Limb (tissue), 2 donors: ENCODE data around the gene SLC49A3.
"Not testable (repeated sequence)": the region's sequence is repeated elsewhere in the genome, so short reads cannot be mapped to it uniquely, and the experiment has no call there.

ENCODE experiments used
- DNase-seq, 2 donors: peaks; one replicate each; pipeline ENCODE4 v3.0.0-alpha.2; 2016; ENCODE audit errors: extremely low spot score in 2 of 2

The SLC49A3 gene

DNA sequence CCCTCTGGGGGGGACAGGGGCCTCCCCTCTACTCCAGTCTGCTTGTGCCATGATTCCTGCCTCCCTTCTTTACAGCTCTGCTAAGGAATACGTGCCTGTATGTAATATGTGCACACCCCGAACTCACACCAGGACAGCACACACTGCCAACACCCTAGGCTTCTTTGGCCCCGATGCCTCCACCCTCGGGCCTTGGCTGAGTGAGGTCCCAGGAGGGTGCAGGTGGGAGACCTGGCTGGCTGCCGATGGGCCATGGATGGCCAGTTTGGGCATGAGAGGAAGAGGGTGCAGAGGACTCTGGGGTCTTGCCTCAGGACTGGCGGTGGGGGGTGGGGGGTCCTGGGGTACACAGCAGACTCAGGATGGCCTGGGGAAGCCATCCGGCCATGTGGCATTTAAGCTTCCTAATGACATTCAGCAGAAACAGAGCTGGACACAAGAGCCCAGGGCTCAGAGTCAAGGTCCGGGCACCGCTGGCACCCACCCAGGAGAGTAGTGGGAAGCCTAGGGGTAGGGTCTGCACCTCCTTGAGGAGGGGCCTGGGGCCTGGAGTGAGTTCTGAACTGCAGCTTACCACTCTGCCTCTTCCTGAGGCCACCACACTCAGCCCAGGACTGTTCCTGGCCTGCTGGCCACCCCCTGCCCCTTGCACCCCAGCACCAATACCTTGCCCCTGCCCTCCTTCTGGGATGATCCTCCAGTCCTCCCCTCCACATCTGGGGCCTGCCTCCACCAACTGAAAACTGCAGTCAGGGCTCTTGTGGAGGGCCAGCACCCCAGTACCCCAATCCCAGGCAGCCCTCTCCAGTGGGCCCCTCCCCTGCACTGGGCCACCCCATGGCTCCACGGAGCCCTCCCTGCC is 14.6 kb upstream of the SLC49A3 start:
- DNase-seq, result no peak

DNA sequence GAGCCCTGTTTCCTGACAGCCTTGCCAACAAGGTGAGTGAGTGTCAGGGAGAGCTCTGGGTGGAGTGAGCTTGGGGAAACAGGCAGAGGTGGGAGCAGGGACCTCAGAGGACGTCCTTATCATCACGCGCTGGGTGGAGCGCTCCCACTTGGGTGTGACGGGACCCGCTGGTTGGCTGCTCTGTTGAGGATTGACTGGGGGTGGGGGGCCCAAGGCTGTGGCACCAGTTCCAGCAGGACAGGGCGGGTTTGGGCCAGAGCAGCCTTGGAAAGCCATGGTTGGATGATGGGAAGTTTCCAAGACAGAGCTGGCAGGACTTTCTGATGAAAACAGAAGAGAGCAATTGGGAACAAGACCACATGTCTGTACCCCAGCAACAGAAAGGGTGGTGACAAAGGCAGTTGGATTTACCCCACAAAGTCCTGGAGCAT is 13.7 kb upstream of the SLC49A3 start:
- DNase-seq, result peak in 1 of 2 donors; percentile 20

GRCh38 chr4:700587-701264 is 11.8 kb upstream of the SLC49A3 start:
- peak in 1 of 2 donors; percentile 21 for DNase-seq

DNA sequence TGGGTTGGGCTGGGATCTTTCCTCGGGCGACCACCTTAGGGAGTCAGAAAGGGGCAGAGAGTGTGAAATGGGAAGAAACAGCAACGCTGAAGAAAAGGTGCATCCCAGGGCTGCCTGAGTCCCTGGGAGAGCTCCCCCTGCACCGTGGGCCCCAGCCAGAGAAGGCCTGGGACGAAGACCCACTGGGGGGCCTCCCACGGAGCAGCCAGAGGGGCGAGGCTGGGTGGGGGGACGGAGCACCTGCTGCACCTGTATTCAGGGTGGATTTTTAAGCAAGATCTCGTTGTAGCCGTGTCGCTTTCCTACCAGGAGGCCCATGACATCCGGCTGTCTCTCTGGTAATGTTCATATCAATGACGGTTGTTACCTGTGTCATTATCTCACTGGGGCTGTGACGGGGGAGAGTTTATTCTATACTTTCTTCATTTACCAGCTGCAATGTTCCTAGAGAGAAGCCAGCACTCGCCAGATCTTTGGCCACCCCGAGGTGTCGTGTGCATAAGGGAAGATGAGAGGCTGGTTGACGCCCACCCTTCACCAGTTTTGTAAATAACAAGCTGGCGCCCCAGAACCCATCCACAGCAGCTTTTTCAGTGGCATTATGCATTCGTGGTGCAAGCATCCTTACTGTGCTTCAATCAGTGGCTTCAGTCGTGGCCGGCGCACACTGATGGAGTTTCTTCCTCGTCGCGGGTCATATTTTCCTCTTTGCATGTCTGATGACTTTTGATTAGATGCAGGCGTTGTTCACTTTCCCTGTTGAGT is 11.0 kb upstream of the SLC49A3 start:
- peak in 1 of 2 donors; percentile 13 for DNase-seq

DNA sequence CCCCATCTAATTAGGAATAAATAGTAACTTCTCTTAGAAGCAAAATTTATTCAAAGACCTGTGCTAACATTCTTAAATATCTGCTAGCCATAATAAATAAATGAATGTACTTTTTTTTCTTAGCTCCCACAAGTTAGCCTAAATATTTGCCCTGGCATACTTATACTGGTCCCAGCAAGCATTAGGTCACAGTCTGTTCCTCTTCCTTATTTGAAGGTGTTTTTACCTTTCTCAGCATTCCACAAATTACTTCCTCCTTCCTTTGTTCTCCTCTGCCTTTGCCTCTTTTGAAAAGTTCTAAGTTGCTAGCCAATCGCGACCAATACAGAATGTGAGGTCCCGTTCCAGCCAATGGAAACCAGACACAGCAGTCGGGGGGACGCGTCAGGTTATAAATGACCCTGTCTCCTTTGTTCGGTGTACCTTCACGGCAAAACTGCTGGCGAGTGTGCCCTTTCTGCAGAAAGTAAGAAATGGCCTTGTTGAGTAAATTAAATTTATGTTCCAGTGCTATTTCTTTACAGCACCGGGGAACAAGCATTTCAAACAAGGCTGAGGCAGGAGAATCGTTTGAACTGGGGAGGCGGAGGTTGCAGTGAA is 5.5 kb upstream of the SLC49A3 start:
- not testable (repeated sequence) for DNase-seq

GRCh38 chr4:692771-693554 is 4.0 kb upstream of the SLC49A3 start:
- DNase-seq, result no peak

DNA sequence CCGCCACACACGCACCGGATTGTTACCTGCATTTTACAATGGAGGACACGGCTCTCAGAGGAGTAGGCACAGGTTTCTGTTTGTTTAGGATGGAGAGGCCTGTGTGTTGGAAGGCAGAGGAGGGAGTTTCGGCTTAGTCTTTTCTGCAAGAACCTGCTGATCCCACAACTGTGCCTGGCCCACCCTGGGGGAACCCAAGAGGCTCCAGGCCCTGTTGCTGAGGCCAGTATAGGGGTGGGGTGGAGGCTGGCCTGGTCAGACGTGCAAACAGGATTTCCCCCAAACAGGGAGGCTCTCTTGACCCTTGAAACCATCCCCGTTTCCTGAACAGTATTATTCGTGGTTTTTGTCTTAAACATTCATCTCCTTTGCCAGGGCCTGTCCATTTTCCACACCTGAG is 772 bp upstream of the SLC49A3 start:
- DNase-seq, result peak in 1 of 2 donors; percentile 23

DNA sequence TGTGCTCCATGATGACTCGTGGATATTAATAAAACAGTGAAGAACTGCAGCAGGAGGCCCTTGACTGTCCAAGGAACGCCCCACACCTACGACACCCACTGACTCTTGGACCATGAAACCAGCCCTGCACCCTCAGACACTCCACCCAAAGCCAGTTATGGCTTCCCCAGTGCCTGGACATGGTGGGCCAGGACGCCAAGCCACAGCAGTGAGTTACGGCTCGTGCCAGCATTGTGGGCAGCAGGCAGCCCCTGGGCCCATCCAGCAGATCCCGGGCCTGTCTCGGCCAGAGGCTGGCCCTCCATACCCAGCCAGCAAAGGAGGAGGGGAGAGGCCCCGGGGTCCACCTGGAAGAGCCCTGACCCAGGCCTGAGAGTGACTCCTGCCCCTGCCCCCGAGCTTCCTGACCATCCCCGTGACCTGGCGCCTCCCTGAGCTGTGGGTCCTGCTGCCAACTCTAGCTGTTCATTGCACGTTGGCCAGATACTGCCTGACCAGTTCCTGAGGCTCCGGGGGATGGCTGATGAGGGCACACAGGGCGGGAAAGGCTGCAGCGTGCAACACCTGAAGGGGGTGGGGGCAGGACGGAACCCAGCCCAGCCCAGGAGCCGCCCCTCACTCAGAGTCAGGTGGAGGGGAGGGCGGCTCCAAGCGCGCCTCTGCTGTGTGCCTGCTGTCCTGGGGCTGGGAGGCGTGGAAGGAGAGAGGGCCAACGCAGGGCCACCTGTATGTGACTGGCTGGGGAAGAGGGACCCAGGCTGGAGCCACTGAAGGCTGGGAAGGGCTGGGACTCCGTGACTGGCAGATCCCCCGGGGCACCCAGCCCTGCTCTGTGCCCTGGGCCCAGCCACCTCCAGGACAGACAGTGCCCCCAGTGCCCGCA is 739 bp downstream of the SLC49A3 start:
- DNase-seq, result no peak

GRCh38 chr4:687048-687970 is 1.6 kb downstream of the SLC49A3 start:
- no peak for DNase-seq

DNA sequence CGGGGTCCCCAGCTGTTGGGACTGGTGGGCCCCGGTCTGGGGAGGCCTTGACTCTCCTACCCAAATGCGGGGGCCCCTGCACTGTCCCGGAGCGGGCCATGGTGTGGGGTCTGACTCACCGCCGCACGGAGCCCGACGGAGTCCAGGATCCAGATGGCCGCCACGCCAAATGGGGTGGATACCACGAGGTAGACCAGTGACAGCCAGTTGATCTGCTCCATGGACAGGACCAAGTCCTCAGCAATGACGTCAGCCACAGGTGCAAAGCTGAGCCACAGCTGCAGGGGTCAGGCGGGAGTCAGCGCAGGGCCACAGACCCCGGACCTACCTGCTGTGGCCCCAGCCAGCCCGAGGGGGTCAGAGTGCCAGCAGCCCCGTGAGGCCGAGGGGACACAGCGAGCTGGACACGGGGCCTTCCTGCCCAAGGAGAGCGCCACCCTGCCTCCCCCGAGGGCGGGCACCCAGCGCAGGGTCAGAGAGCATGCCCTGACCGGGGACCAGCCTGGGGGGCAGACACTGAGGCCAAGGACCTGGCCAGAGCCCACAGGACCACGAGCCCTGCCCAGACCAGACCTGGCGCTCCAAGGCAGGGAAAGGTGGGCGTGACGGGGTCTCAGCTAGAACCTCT is 2.4 kb downstream of the SLC49A3 start:
- DNase-seq, result no peak

DNA sequence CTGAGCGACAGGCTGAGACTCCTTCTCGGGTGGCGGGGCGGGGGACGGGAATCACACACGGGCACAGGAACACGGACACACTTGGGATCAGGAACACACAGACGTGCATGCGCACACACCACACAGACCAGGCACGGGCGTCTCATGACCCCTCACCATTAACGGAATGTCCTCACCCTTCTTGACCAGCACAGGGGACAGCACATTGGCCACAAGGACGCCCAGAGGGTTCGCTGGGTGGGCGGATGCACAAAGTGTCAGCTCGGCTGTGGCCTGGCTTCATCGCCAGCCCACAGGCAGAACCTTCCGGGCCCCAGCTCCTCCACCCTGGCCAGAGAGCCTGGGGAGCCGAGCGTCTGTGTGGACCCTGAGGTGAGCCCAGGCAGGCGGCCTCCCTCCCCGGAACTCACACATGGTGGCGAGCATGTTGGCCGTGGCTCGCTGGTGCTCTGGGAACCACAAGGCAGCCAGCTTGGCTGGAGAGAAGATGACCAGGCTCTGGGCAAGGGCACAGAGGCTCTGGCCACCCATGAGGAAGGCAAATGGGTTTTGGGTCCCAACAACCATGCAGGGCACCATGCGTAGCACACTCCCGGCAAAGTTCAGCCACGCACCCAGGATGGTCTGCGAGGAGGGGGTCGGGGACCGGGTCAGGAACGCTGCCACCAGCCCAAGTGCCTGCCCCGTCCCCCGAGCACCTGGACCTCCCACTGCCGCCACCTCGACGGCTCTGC is 3.1 kb downstream of the SLC49A3 start:
- DNase-seq, result no peak

- DNase-seq, result no peak
These were observed 4.2 kb downstream of the SLC49A3 start for GRCh38 chr4:684623-685327.

DNA sequence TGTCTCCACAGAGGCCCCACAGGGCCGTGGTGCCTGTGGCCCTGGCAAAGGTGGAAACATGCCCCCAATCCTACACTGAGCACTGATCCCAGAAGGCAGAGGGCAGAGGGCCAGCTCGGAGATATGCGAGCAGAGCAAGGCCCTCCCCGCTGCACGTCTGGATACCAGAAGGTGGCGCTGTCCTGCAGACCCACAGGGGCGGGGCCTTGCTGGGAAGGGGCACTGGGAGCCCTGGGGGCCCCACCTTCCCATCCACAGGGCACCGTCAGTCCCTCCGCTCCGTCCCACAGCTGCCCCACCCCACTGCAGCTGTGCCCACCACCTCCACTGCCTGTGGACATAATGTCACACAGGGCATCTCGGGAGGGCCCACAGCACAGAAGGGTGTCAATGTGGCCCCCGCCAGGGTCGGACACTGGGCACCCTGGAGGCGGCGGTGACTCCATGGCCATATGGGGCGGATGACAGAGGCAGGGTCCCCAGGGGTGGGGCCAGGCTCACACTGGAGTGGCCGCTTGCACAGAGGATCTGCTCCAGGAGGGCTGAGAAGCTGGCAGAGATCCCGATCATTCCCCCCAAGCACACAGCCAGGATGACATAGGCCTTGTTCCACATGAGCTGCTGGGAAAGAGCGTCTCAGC is 4.8 kb downstream of the SLC49A3 start:
- peak in 1 of 2 donors; percentile 75 for DNase-seq

DNA sequence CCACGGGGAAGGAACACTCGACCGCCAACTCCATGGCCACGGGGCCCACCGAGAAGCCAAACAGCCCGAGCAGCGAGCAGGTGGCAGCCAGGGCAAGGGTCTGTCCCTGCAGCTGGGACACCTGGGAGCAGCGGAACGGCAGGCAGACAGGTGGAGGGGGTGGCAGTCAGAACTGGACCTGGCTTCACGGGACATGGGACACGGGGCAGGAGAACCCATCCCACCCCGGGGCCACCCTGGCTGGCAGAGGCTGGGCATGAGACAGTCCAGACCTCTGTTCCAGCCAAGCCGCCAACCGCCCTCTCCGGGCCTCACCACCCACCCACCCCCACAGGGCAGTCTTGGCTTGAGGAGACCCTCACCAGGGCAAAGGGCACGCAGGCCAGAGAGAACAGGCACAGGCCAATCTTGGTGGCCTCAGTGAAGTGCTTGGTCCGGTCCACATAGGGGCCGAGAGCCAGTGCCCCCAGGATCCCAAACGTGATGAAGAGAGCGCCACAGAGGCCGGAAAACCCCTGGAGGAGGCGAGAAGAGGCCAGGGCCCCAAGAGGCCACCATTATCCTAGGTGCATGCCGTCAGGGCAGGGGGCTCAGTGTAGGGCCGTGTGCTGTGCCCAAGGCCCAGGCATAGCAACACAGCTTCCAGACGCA is 5.6 kb downstream of the SLC49A3 start:
- DNase-seq, result no peak

GRCh38 chr4:682490-683172 is 6.3 kb downstream of the SLC49A3 start:
- DNase-seq, result no peak
